Measurements from ENCODE around the gene ERC2.

DNA sequence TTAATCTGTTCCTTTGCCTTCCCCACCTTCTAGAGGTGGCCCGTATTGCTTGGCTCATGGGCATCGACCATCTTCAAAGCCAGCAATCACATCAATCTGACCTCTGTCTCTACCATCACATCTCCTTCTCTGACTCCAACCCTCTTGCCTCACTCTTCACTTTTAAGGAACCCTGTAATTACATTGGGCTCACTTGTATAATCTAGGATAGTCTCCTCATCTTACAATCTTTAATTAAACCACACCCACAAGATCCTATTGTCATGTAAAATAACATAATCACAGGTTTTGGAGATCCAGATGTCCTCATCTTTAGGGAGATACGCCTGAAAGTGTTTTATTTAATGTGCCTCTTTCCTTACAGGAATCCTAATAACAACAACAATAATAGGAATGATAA lies 234.5 kb downstream of the ERC2 start:
- TF ChIP-seq, protein P1, sequence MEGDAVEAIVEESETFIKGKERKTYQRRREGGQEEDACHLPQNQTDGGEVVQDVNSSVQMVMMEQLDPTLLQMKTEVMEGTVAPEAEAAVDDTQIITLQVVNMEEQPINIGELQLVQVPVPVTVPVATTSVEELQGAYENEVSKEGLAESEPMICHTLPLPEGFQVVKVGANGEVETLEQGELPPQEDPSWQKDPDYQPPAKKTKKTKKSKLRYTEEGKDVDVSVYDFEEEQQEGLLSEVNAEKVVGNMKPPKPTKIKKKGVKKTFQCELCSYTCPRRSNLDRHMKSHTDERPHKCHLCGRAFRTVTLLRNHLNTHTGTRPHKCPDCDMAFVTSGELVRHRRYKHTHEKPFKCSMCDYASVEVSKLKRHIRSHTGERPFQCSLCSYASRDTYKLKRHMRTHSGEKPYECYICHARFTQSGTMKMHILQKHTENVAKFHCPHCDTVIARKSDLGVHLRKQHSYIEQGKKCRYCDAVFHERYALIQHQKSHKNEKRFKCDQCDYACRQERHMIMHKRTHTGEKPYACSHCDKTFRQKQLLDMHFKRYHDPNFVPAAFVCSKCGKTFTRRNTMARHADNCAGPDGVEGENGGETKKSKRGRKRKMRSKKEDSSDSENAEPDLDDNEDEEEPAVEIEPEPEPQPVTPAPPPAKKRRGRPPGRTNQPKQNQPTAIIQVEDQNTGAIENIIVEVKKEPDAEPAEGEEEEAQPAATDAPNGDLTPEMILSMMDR (IDR thresholded peaks at IDR 0.05), result no peak
- no peak for TF ChIP-seq POLR2A (IDR thresholded peaks at IDR 0.05)

All from heart left ventricle (tissue), 13 donors.